Gastroesophageal sphincter (tissue), 3 donors: ENCODE results near the gene NAA80.

ENCODE experiments used
- CTCF ChIP-seq, 4 experiments: fragments of 200-600 bp in 2 of 4; fragments of 450-650 bp in 2 of 4; sonication (generic) in 1 of 4; IDR thresholded peaks; one replicate each; pipeline ENCODE4 v1.5.1; 2017 to 2019; ENCODE audit warnings: antibody characterized with exemption in 4 of 4, mild to moderate bottlenecking in 2 of 4, moderate library complexity in 2 of 4
- EP300 ChIP-seq: sonication (generic); formaldehyde crosslinking; IDR thresholded peaks from one replicate; pipeline ENCODE4 v1.6.1; 2017; ENCODE audit warnings: antibody characterized with exemption, mild to moderate bottlenecking
- POLR2A ChIP-seq, 2 donors: fragments of 450-650 bp; IDR thresholded peaks; one replicate each; pipeline ENCODE4 v1.6.1; 2017; ENCODE audit warnings: antibody characterized with exemption in 2 of 2, mild to moderate bottlenecking in 2 of 2, moderate library complexity in 1 of 2
- POLR2AphosphoS5 ChIP-seq: sonication (generic); formaldehyde crosslinking; IDR thresholded peaks from one replicate; pipeline ENCODE4 v1.6.1; 2017; ENCODE audit warnings: antibody characterized with exemption

GRCh38 chr3:50271314-50271936 is 27.8 kb downstream of the NAA80 start:
- no peak for TF ChIP-seq CTCF (IDR thresholded peaks at IDR 0.05)
- TF ChIP-seq POLR2A (IDR thresholded peaks at IDR 0.05) = no peak
- no peak for TF ChIP-seq POLR2AphosphoS5
- TF ChIP-seq EP300 = no peak
